Activated T-helper 1 cell treated with anti-CD3 and anti-CD28 coated beads, Interleukin-12 subunit alpha, Interleukin-12 subunit beta, Interleukin-2, Interleukin-4 antibody, amounts not matched to agents 30 ng/mL and 10 ng/mL and 1 ng/mL, durations not matched to agents 14 hours and 24 hours and 36 hours (primary cell): ENCODE results near the gene TBXAS1. TPM values are rescaled to one million over a fixed set of nuclear protein-coding genes. Genes with fewer than 3 reads are reported as not detected.
"Not testable (repeated sequence)": the region's sequence is repeated elsewhere in the genome, so short reads cannot be mapped to it uniquely, and the experiment has no call there.

ENCODE experiments used
- DNase-seq: peaks from one replicate; pipeline ENCODE4 v3.0.0; 2021; ENCODE audit warnings: low spot score
- H3K27ac Mint-ChIP-seq: one replicate; pipeline ENCODE4 v1.8.0; 2021; ENCODE audit warnings: mild to moderate bottlenecking, mixed read lengths
- H3K27me3 Mint-ChIP-seq: one replicate; pipeline ENCODE4 v1.8.0; 2022; ENCODE audit warnings: mild to moderate bottlenecking, moderate library complexity, mixed read lengths; ENCODE audit not compliant: insufficient read depth
- H3K36me3 Mint-ChIP-seq: one replicate; pipeline ENCODE4 v1.8.0; 2021; ENCODE audit warnings: low read depth, mixed read lengths
- H3K4me1 Mint-ChIP-seq: one replicate; pipeline ENCODE4 v1.8.0; 2021; ENCODE audit warnings: low read depth, mixed read lengths
- H3K4me3 Mint-ChIP-seq: one replicate; pipeline ENCODE4 v1.8.0; 2021; ENCODE audit warnings: mild to moderate bottlenecking, moderate library complexity, mixed read lengths
- H3K9me3 Mint-ChIP-seq: one replicate; pipeline ENCODE4 v1.8.0; 2021; ENCODE audit warnings: mixed read lengths
- intact Hi-C: fragments of 100-400 bp; cut with micrococcal nuclease; formaldehyde crosslinking; loops from one replicate; pipeline ENCODE4 v1.15.1; 2024
- total RNA-seq: library from RNA; stranded (reverse); gene quantifications from 2 replicates; pipeline ENCODE4 v1.2.3, GENCODE V29; 2022

The TBXAS1 gene
- total RNA-seq, 1 donor from 2014 or later: 2.4 TPM

GRCh38 chr7:139901901-139902300, 72.8 kb downstream of the TBXAS1 start:
- Mint-ChIP-seq H3K36me3 (no peaks in the 10 kb centered on the region), H3K4me1 (no peaks in the 10 kb centered on the region), H3K27ac (no peak overlapping the region), H3K27me3 (peaks cover 19% of the 10 kb centered on the region), H3K9me3 (peaks cover 18% of the 10 kb centered on the region), H3K4me3 (no peak overlapping the region)
- DNase-seq: no peak
- intact Hi-C loops: no loop called here

- peaks cover 24% of the 10 kb centered on the region for H3K27me3 Mint-ChIP-seq
- intact Hi-C loops: no loop called here
- no peak overlapping the region for H3K4me3 Mint-ChIP-seq
- peaks cover 18% of the 10 kb centered on the region for H3K9me3 Mint-ChIP-seq
- no peak overlapping the region for H3K27ac Mint-ChIP-seq
- H3K4me1 Mint-ChIP-seq: no peaks in the 10 kb centered on the region
- no peak for DNase-seq
- no peaks in the 10 kb centered on the region for H3K36me3 Mint-ChIP-seq
These were observed 73.5 kb downstream of the TBXAS1 start for GRCh38 chr7:139902436-139903102.

- H3K4me3 Mint-ChIP-seq, H3K36me3 Mint-ChIP-seq, H3K4me1 Mint-ChIP-seq, H3K27ac Mint-ChIP-seq, intact Hi-C loops, DNase-seq: not testable (repeated sequence)
- peaks cover 19% of the 10 kb centered on the region for H3K9me3 Mint-ChIP-seq
- peaks cover 26% of the 10 kb centered on the region for H3K27me3 Mint-ChIP-seq
These were observed 74.0 kb downstream of the TBXAS1 start for GRCh38 chr7:139903103-139903477.

GRCh38 chr7:139906879-139907278, 77.8 kb downstream of the TBXAS1 start:
- Mint-ChIP-seq H3K27ac (no peak overlapping the region), H3K36me3 (no peaks in the 10 kb centered on the region), H3K27me3 (peaks cover 32% of the 10 kb centered on the region), H3K4me3 (no peak overlapping the region), H3K9me3 (peaks cover 22% of the 10 kb centered on the region), H3K4me1 (no peaks in the 10 kb centered on the region)
- intact Hi-C loops: no loop called here
- no peak for DNase-seq

- no peak for DNase-seq
- Mint-ChIP-seq H3K4me3 (no peak overlapping the region), H3K36me3 (no peaks in the 10 kb centered on the region), H3K27me3 (peaks cover 32% of the 10 kb centered on the region), H3K4me1 (no peaks in the 10 kb centered on the region), H3K27ac (no peak overlapping the region), H3K9me3 (peaks cover 12% of the 10 kb centered on the region)
- intact Hi-C loops: no loop called here
These were observed 79.7 kb downstream of the TBXAS1 start for GRCh38 chr7:139908792-139909191.

GRCh38 chr7:139909379-139910050, 80.5 kb downstream of the TBXAS1 start:
- Mint-ChIP-seq H3K4me3 (no peak overlapping the region), H3K9me3 (peaks cover 5% of the 10 kb centered on the region), H3K27ac (no peak overlapping the region), H3K4me1 (peaks cover 2% of the 10 kb centered on the region), H3K36me3 (no peaks in the 10 kb centered on the region), H3K27me3 (peaks cover 31% of the 10 kb centered on the region)
- no peak for DNase-seq
- intact Hi-C loops: loop anchor here (10.0 kb wide), 1 partner anchor 345 kb away; no protein-coding TSS in a partner anchor

GRCh38 chr7:139913021-139913844, 84.2 kb downstream of the TBXAS1 start:
- Mint-ChIP-seq H3K36me3 (no peaks in the 10 kb centered on the region), H3K4me1 (peaks cover 29% of the 10 kb centered on the region), H3K27ac (no peak overlapping the region), H3K27me3 (peaks cover 10% of the 10 kb centered on the region), H3K9me3 (peaks cover under 1% of the 10 kb centered on the region), H3K4me3 (no peak overlapping the region)
- intact Hi-C loops: loop anchor here (10.0 kb wide), 1 partner anchor 342 kb away; no protein-coding TSS in a partner anchor
- no peak for DNase-seq

GRCh38 chr7:139913845-139914135, 84.7 kb downstream of the TBXAS1 start:
- Mint-ChIP-seq H3K4me1 (peaks cover 29% of the 10 kb centered on the region), H3K27me3 (peaks cover 8% of the 10 kb centered on the region), H3K4me3 (no peak overlapping the region), H3K9me3 (no peaks in the 10 kb centered on the region), H3K27ac (no peak overlapping the region), H3K36me3 (no peaks in the 10 kb centered on the region)
- intact Hi-C loops: loop anchor here (10.0 kb wide), 1 partner anchor 341 kb away; no protein-coding TSS in a partner anchor
- DNase-seq: no peak

GRCh38 chr7:139914306-139915267, 85.5 kb downstream of the TBXAS1 start:
- Mint-ChIP-seq H3K27me3 (peaks cover 5% of the 10 kb centered on the region), H3K4me3 (no peak overlapping the region), H3K27ac (peak overlapping the region; percentile 20), H3K9me3 (no peaks in the 10 kb centered on the region), H3K36me3 (no peaks in the 10 kb centered on the region), H3K4me1 (peaks cover 29% of the 10 kb centered on the region)
- intact Hi-C loops: loop anchor here (10.0 kb wide), 1 partner anchor 340 kb away; no protein-coding TSS in a partner anchor
- no peak for DNase-seq

- intact Hi-C loops: loop anchor here (10.0 kb wide), 1 partner anchor 339 kb away; no protein-coding TSS in a partner anchor
- DNase-seq: no peak
- H3K4me3 Mint-ChIP-seq: no peak overlapping the region
These were observed 86.3 kb downstream of the TBXAS1 start for GRCh38 chr7:139915268-139915863.

GRCh38 chr7:139915864-139916716, 87.0 kb downstream of the TBXAS1 start:
- Mint-ChIP-seq H3K36me3 (no peaks in the 10 kb centered on the region), H3K27ac (peak overlapping the region; percentile 74), H3K27me3 (peaks cover 2% of the 10 kb centered on the region), H3K4me3 (no peak overlapping the region), H3K4me1 (peaks cover 29% of the 10 kb centered on the region), H3K9me3 (no peaks in the 10 kb centered on the region)
- intact Hi-C loops: loop anchor here (1.0 to 10.0 kb wide), 9 partner anchors 20 to 339 kb away; partner anchors contain the start of gene TBXAS1
- DNase-seq: peak; percentile 65

More at GRCh38 chr7:139915268-139915863, 86.3 kb downstream of the TBXAS1 start:
- Mint-ChIP-seq H3K27me3 (peaks cover 2% of the 10 kb centered on the region), H3K4me1 (peaks cover 29% of the 10 kb centered on the region), H3K9me3 (no peaks in the 10 kb centered on the region), H3K36me3 (no peaks in the 10 kb centered on the region), H3K27ac (no peak overlapping the region)
